Measurements from ENCODE around the gene ESPNL.
"Not testable (repeated sequence)": the region's sequence is repeated elsewhere in the genome, so short reads cannot be mapped to it uniquely, and the experiment has no call there.

The ESPNL gene

DNA sequence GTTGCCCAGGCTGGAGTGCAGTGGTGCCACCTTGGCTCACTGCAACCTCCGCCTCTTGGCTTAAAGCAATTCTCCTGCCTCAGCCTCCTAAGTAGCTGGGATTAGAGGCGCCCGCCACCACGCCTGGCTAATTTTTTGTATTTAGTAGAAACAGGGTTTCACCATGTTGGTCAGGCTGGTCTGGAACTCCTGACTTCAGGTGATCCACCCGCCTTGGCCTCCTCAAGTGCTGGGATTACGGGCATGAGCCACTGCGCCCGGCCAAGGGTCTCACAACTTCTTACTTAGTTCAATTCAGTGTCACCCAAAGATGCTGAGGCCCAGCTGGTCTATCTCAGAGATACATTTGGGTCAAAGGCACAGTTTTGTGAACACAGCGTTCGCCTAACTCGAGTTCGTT lies 15.6 kb downstream of the ESPNL start:
- DNase-seq (ENCODE audit: low read depth) = not testable (repeated sequence)

GRCh38 chr2:238116298-238117198 lies 16.4 kb downstream of the ESPNL start:
- no peak for DNase-seq (ENCODE audit: low read depth)

- no peak for DNase-seq (ENCODE audit: low read depth)
These were observed 17.3 kb downstream of the ESPNL start for GRCh38 chr2:238117199-238118154.

GRCh38 chr2:238119756-238120462 lies 19.8 kb downstream of the ESPNL start:
- no peak for DNase-seq (ENCODE audit: low read depth)

- DNase-seq (ENCODE audit: low read depth) = no peak
These were observed 20.5 kb downstream of the ESPNL start for GRCh38 chr2:238120463-238121298.

GRCh38 chr2:238121511-238122286 lies 21.6 kb downstream of the ESPNL start:
- DNase-seq (ENCODE audit: low read depth) = no peak

- DNase-seq (ENCODE audit: low read depth) = no peak
These were observed 22.4 kb downstream of the ESPNL start for GRCh38 chr2:238122287-238123217.

GRCh38 chr2:238123218-238123971 lies 23.3 kb downstream of the ESPNL start:
- no peak for DNase-seq (ENCODE audit: low read depth)

DNA sequence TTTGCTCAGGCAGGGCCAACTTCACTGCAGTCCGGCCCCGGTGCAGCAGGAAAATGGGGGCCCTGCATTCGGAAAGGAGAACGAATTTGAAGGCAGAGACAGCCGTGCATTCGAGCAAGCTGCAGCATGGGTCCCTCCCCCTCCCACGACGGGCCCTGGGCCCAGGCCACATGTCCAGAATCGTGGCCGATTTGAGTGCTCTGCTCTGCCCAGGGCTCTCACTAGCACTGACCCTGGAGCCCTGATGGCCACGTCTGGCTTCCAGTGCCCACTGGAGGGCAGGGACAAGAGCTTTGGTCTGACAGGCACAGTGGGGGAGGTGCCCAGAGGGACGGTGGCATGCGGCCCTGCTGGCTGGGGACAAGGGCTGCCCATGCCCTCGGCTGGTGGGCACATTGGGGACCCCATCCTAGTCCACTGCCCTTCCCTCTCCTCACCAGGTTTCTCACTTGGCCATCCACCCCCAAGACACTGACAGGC lies 23.9 kb downstream of the ESPNL start:
- no peak for DNase-seq (ENCODE audit: low read depth)

DNA sequence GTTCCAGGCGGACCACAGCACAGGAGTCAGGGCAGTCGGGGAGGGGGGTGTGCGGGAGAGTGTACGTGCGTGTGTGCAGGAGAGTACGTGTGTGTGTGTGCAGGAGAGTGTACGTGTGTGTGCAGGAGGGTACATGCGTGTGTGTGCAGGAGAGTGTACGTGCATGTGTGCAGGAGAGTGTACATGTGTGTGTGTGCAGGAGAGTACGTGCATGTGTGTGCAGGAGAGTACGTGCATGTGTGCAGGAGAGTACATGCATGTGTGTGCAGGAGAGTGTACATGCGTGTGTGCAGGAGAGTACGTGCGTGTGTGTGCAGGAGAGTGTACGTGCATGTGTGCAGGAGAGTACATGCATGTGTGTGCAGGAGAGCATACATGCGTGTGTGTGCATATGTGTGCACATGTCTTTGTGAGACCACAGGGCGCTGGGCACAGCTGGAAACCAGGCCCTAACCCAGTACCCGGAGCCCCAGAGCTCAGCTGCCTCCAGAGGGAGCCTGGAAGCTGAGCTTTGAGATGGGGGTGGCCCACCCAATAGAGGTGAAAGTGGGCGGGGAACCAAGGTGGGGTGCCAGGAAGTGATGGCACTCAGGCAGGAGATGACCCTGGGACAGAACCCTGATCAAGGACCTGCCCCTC lies 24.5 kb downstream of the ESPNL start:
- DNase-seq (ENCODE audit: low read depth) = no peak

DNA sequence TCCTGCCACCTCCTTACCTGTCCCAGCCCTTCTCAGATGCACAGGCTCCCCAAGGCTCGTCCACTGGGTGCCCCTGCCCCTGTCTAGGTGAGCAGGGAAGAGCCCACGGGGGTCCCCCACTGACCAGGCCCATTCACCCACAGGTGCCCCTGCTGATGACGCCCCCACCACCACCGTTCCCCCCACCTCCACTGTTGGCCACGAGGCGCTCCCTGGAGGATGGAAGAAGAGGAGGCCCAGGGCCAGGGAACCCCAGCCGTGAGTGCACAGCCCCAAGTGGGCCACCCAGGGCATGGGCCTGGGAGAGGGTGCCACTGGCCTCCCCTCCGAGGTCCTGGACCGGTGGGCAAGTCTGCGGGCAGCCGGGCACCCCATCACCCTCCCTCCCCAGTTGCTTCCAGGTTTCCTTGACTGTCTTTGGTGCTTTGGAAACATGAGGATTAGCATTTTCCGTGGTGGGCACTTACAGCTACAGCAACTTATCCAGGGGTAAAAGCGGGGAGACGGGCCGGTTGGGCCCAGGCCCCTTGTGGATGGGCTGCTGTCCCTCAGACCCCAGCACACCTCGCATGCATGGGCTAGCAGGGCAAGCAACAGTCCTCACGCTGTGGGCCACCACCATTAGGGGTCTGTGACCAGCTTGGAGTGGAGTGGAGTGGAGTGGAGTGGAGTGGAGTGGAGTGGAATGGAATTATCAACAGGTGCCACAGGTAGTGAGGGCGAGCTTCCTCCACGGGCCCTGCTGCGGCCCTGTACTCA lies 25.2 kb downstream of the ESPNL start:
- DNase-seq (ENCODE audit: low read depth) = no peak

- DNase-seq (ENCODE audit: low read depth) = no peak
These were observed 26.2 kb downstream of the ESPNL start for GRCh38 chr2:238126338-238126737.

DNA sequence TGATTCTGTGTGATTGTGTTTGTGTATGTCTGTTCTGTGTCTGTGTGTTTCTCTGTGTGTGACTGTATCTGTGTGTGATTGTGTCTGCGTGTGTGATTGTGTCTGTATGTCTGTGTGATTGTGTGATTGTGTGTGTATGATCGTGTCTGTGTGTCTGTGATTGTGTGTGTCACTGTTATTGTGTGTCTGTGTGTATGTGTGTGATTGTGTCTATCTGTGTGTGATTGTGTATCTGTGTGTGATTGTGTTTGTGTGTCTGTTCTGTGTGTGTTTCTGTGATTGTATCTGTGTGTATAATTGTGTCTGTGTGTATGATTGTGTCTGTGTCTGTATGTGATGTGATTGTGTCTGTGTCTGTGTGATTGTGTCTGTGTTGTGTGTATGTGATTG lies 26.6 kb downstream of the ESPNL start:
- no peak for DNase-seq (ENCODE audit: low read depth)

GRCh38 chr2:238127165-238128060 lies 27.3 kb downstream of the ESPNL start:
- no peak for DNase-seq (ENCODE audit: low read depth)

GRCh38 chr2:238128061-238128440 lies 27.9 kb downstream of the ESPNL start:
- no peak for DNase-seq (ENCODE audit: low read depth)

DNA sequence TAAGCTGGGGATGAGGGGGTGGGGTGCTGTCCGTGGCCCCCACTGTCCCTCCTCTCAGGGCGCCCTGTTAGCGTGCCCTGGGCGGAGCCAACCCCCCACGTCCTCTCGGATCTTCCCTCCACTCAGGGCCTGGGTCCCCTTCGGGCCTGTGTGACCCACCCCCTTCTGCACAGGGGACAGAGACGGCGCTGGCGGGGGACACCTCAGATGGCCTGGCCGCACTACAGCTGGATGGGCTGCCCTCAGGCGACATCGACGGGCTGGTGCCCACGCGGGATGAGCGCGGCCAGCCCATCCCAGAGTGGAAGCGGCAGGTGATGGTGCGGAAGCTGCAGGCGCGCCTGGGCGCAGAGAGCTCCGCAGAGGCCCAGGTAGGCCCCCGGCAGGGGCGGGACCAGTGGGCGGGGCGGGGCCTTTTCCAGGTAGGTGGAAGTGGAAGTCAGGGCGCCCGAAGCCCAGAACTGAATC lies 28.4 kb downstream of the ESPNL start:
- DNase-seq (ENCODE audit: low read depth) = no peak

All from T follicular helper cell (primary cell).